H1 (cell line): ENCODE data around the gene RBFOX1. TPM values are rescaled to one million over a fixed set of nuclear protein-coding genes. Genes with fewer than 3 reads are reported as not detected.

Experiments
- CTCF ChIA-PET: fragments of 300-600 bp; sonication (Branson Sonifier 250); formaldehyde crosslinking; loops from one replicate; lab custom pipeline; 2021; ENCODE audit not compliant: partially characterized antibody; lab: Charles Lee
- POLR2A ChIA-PET: fragments of 300-600 bp; sonication (Branson Sonifier 250); formaldehyde crosslinking; loops from one replicate; lab custom pipeline; 2021; ENCODE audit warnings: inconsistent platforms; ENCODE audit not compliant: partially characterized antibody; lab: Charles Lee
- DNase-seq, 2 experiments: peaks; one replicate each; pipeline versions ENCODE4 v3.0.0 to v3.0.0-alpha.2; 2010 to 2022; ENCODE audit warnings: low spot score in 2 of 2, low read depth in 1 of 2, mixed read lengths in 1 of 2
- FAIRE-seq: peaks from 2 replicates; lab custom pipeline; 2011; peaks lifted over from hg19 to GRCh38; lab: Jason Lieb, UNC
- H2AFZ ChIP-seq: 2 replicates; pipeline ENCODE4 v1.8.1; 2012; ENCODE audit warnings: low read length, inconsistent platforms
- H2AK5ac ChIP-seq: 2 replicates; pipeline ENCODE4 v1.6.1; 2013; ENCODE audit warnings: low read depth, low read length
- H2BK120ac ChIP-seq: replicated peaks from 2 replicates; pipeline ENCODE3; 2013; ENCODE audit warnings: low read depth, low read length, inconsistent platforms
- H2BK12ac ChIP-seq: 2 replicates; pipeline ENCODE4 v1.6.1; 2013; ENCODE audit warnings: low read depth, low read length
- H2BK15ac ChIP-seq: 2 replicates; pipeline ENCODE4 v1.6.1; 2013; ENCODE audit warnings: low read length
- H2BK20ac ChIP-seq: 2 replicates; pipeline ENCODE4 v1.6.1; 2013; ENCODE audit warnings: low read length
- H2BK5ac ChIP-seq: 2 replicates; pipeline ENCODE4 v1.6.1; 2013; ENCODE audit warnings: low read depth, low read length
- H3K14ac ChIP-seq: 2 replicates; pipeline ENCODE4 v1.6.1; 2013; ENCODE audit warnings: inconsistent platforms; ENCODE audit not compliant: insufficient read length
- H3K18ac ChIP-seq: 2 replicates; pipeline ENCODE4 v1.6.1; 2013; ENCODE audit warnings: low read length; ENCODE audit errors: extremely low read depth
- H3K23ac ChIP-seq: 2 replicates; pipeline ENCODE4 v1.6.1; 2013; ENCODE audit warnings: inconsistent platforms; ENCODE audit not compliant: insufficient read length
- H3K23me2 ChIP-seq: 2 replicates; pipeline ENCODE4 v1.6.1; 2013; ENCODE audit warnings: low read depth, low read length
- H3K27ac ChIP-seq: 2 replicates; pipeline ENCODE4 v1.6.1; 2011; ENCODE audit warnings: low read depth, low read length, inconsistent platforms
- H3K27me3 ChIP-seq, 4 experiments: replicated peaks in 1 of 4; 1 replicate in 1 of 4; 2 replicates in 3 of 4; pipeline versions ENCODE4 v1.6.1 to v1.8.1; 2011 to 2013; ENCODE audit warnings: low read length in 3 of 4, mild to moderate bottlenecking in 3 of 4, inconsistent platforms in 2 of 4, mixed read lengths in 2 of 4, moderate library complexity in 1 of 4; ENCODE audit not compliant: control insufficient read depth in 3 of 4, insufficient read depth in 3 of 4; ENCODE audit errors: extremely low read depth in 1 of 4
- H3K36me3 ChIP-seq, 4 experiments: 2 replicates each; pipeline versions ENCODE4 v1.6.1 to v1.8.1; 2011 to 2013; ENCODE audit warnings: mild to moderate bottlenecking in 4 of 4, low read length in 3 of 4, moderate library complexity in 2 of 4, control low read depth in 1 of 4, inconsistent platforms in 1 of 4; ENCODE audit not compliant: insufficient read depth in 4 of 4, control insufficient read depth in 2 of 4
- H3K4ac ChIP-seq: replicated peaks from 2 replicates; pipeline ENCODE3; 2013; ENCODE audit warnings: low read length, low read depth, mixed read lengths, inconsistent platforms; ENCODE audit not compliant: insufficient read length
- H3K4me1 ChIP-seq, 4 experiments: replicated peaks in 1 of 4; 1 replicate in 1 of 4; 2 replicates in 3 of 4; pipeline versions ENCODE4 v1.6.1 to v1.8.1; 2011 to 2013; ENCODE audit warnings: low read length in 3 of 4, inconsistent platforms in 2 of 4, mixed read lengths in 1 of 4; ENCODE audit not compliant: insufficient read depth in 4 of 4, control insufficient read depth in 3 of 4
- H3K4me2 ChIP-seq, 2 experiments: 2 replicates each; pipeline versions ENCODE4 v1.6.1 to v1.8.1; 2011 to 2013; ENCODE audit warnings: low read depth in 2 of 2, low read length in 2 of 2, control low read depth in 1 of 2, inconsistent platforms in 1 of 2, mild to moderate bottlenecking in 1 of 2; ENCODE audit not compliant: insufficient read depth in 1 of 2
- H3K4me3 ChIP-seq, 4 experiments: fragments of 200-600, 300-600 bp in 1 of 4; sonication (generic), shearing (Covaris generic), sonication (Bioruptor Twin) in 1 of 4; 2 replicates each; pipeline versions ENCODE4 v1.5.1 to v1.8.1; 2011 to 2016; ENCODE audit warnings: low read length in 4 of 4, low read depth in 3 of 4, control low read depth in 2 of 4, inconsistent platforms in 2 of 4, mild to moderate bottlenecking in 2 of 4, mixed read lengths in 1 of 4, moderate library complexity in 1 of 4; ENCODE audit not compliant: insufficient read depth in 2 of 4; ENCODE audit errors: extremely low read depth in 1 of 4
- H3K56ac ChIP-seq: replicated peaks from 2 replicates; pipeline ENCODE3; 2013; ENCODE audit warnings: low read depth, mild to moderate bottlenecking, mixed read lengths, low read length, inconsistent platforms; ENCODE audit not compliant: insufficient read length
- H3K79me1 ChIP-seq: 2 replicates; pipeline ENCODE4 v1.6.1; 2013; ENCODE audit warnings: low read depth, low read length, control low read depth
- H3K79me2 ChIP-seq, 2 experiments: 2 replicates each; pipeline versions ENCODE4 v1.6.1 to v1.8.1; 2012 to 2013; ENCODE audit warnings: low read length in 2 of 2, mild to moderate bottlenecking in 2 of 2, inconsistent platforms in 1 of 2; ENCODE audit not compliant: insufficient read depth in 2 of 2, control insufficient read depth in 1 of 2
- H3K9ac ChIP-seq, 4 experiments: replicated peaks in 1 of 4; 1 replicate in 1 of 4; 2 replicates in 3 of 4; pipeline versions ENCODE4 v1.6.1 to v1.8.1; 2011 to 2013; ENCODE audit warnings: low read depth in 3 of 4, low read length in 3 of 4, control low read depth in 2 of 4, mild to moderate bottlenecking in 2 of 4, moderate library complexity in 2 of 4, inconsistent platforms in 1 of 4; ENCODE audit errors: extremely low read depth in 1 of 4
- H3K9me3 ChIP-seq, 2 experiments: 2 replicates each; pipeline versions ENCODE4 v1.6.1 to v1.8.1; 2012 to 2013; ENCODE audit warnings: mild to moderate bottlenecking in 2 of 2, moderate library complexity in 2 of 2, control low read depth in 1 of 2, inconsistent platforms in 1 of 2, low read depth in 1 of 2, low read length in 1 of 2, mixed read lengths in 1 of 2; ENCODE audit not compliant: insufficient read depth in 2 of 2
- H4K20me1 ChIP-seq, 2 experiments: replicated peaks in 1 of 2; 2 replicates each; pipeline versions ENCODE3 to v1.8.1; 2011 to 2013; ENCODE audit warnings: inconsistent platforms in 2 of 2, low read length in 2 of 2, mild to moderate bottlenecking in 1 of 2; ENCODE audit not compliant: insufficient read depth in 2 of 2, control insufficient read depth in 1 of 2
- H4K5ac ChIP-seq: 2 replicates; pipeline ENCODE4 v1.6.1; 2013; ENCODE audit warnings: low read length, low read depth, mixed read lengths, inconsistent platforms; ENCODE audit not compliant: insufficient read length
- H4K8ac ChIP-seq: 2 replicates; pipeline ENCODE4 v1.8.0; 2013; ENCODE audit warnings: mild to moderate bottlenecking, moderate library complexity, low read length, inconsistent platforms; ENCODE audit not compliant: insufficient read depth; ENCODE audit errors: extremely low read depth
- H4K91ac ChIP-seq: replicated peaks from 2 replicates; pipeline ENCODE3; 2013; ENCODE audit warnings: low read length, mixed read lengths, inconsistent platforms; ENCODE audit not compliant: insufficient read length
- CBX5 ChIP-seq: fragments of 300-800, 300-1000 bp; sonication (generic); IDR thresholded peaks from 2 replicates; pipeline ENCODE4 v1.7.1; 2016; ENCODE audit warnings: antibody characterized with exemption, low read length, low read depth
- CBX8 ChIP-seq: fragments of 300-800, 300-1000 bp; sonication (generic); IDR thresholded peaks from 2 replicates; pipeline ENCODE4 v1.7.1; 2016; ENCODE audit warnings: low read depth, low read length, borderline replicate concordance
- CEBPB ChIP-seq: IDR thresholded peaks from 2 replicates; pipeline ENCODE4 v1.6.1; 2012; ENCODE audit warnings: low read depth, low read length
- CREB1 ChIP-seq: IDR thresholded peaks from 2 replicates; pipeline ENCODE4 v1.6.1; 2012; ENCODE audit warnings: inconsistent platforms
- CTBP2 ChIP-seq: IDR thresholded peaks from 2 replicates; pipeline ENCODE4 v1.7.0; 2011; ENCODE audit warnings: borderline replicate concordance, mild to moderate bottlenecking, moderate library complexity, mixed read lengths, low read length; ENCODE audit not compliant: insufficient read depth, insufficient read length
- CTCF ChIP-seq, 3 experiments: IDR thresholded peaks; 1 replicate in 2 of 3; 2 replicates in 1 of 3; pipeline versions ENCODE4 v1.5.1 to v1.6.1; 2011; ENCODE audit warnings: low read length in 3 of 3, mild to moderate bottlenecking in 3 of 3, inconsistent platforms in 2 of 3, low read depth in 1 of 3, moderate library complexity in 1 of 3; ENCODE audit not compliant: insufficient read depth in 1 of 3; ENCODE audit errors: control extremely low read depth in 1 of 3
- HDAC2 ChIP-seq, 2 experiments: fragments of 300-600 bp in 1 of 2; sonication (generic) in 1 of 2; IDR thresholded peaks; 2 replicates each; pipeline ENCODE4 v1.6.1; 2011 to 2012; ENCODE audit warnings: low read depth in 2 of 2, low read length in 2 of 2, mild to moderate bottlenecking in 2 of 2, moderate library complexity in 2 of 2, borderline replicate concordance in 1 of 2, inconsistent platforms in 1 of 2
- RFX5 ChIP-seq: IDR thresholded peaks from 2 replicates; pipeline ENCODE4 v1.6.1; 2011; ENCODE audit warnings: low read depth, low read length, improper control_type of control experiment, borderline replicate concordance
- SP2 ChIP-seq: IDR thresholded peaks from 2 replicates; pipeline ENCODE4 v1.6.1; 2012; ENCODE audit warnings: mild to moderate bottlenecking, low read length, inconsistent platforms
- SRF ChIP-seq: IDR thresholded peaks from 2 replicates; pipeline ENCODE4 v1.6.1; 2011; ENCODE audit warnings: mild to moderate bottlenecking, low read depth, low read length, moderate library complexity
- TAF7 ChIP-seq: optimal IDR thresholded peaks from 2 replicates; pipeline ENCODE3; 2011; ENCODE audit warnings: low read depth, mild to moderate bottlenecking, inconsistent platforms, low read length, moderate library complexity, borderline replicate concordance
- TBP ChIP-seq: IDR thresholded peaks from 2 replicates; pipeline ENCODE4 v1.6.1; 2011; ENCODE audit warnings: low read depth, low read length, improper control_type of control experiment
- WGBS, 2 experiments: shearing (Covaris generic) in 1 of 2; methylation state at CpG; one replicate each; pipeline versions ENCODE4 v1.1.6 to v1.1.7; 2013 to 2015; ENCODE audit warnings: low lambda C conversion rate in 2 of 2, mixed read lengths in 2 of 2, inconsistent platforms in 1 of 2, low coverage in 1 of 2, missing lambda C conversion rate in 1 of 2; ENCODE audit not compliant: insufficient replicate concordance in 2 of 2, insufficient coverage in 1 of 2, insufficient read length in 1 of 2; ENCODE audit errors: extremely low coverage in 1 of 2, missing lambda C conversion rate in 1 of 2; 5-methylcytosine and 5-hydroxymethylcytosine counted together
- polyA plus RNA-seq, 7 experiments: library from polyadenylated mRNA; depleted of rRNA in 3 of 7; stranded (reverse) in 5 of 7; unstranded in 2 of 7; fragments of >200 nt in 5 of 7; fragments of 200-250 nt in 2 of 7; gene quantifications; 1 replicate in 5 of 7; 2 replicates in 1 of 7; 4 replicates in 1 of 7; pipeline versions ENCODE4 v1.2.1 to v1.2.3, GENCODE V29; 2011 to 2013; ENCODE audit warnings: missing spikeins in 2 of 7, mixed read lengths in 2 of 7
- total RNA-seq: library from RNA; stranded (reverse); fragmentation: NEBNext Ultra II Directional; extraction: Animal tissue kit (Norgen Biotek cat#: 25700); gene quantifications from 2 replicates; pipeline ENCODE4 v1.2.1, GENCODE V29; 2021

RBFOX1 gene
- total and polyA plus RNA-seq, 2 of the 8 experiments (the other 6 are each of a cell fraction or from before 2014, with no cell fraction given), result 1.7 to 2.8 TPM

GRCh38 chr16:7503666-7504065, 171.0 kb downstream of the RBFOX1 start:
- H3K56ac ChIP-seq, result no peak overlapping the region
- H4K20me1 ChIP-seq, result no peaks in the 10 kb centered on the region
- no peak overlapping the region for H3K4ac ChIP-seq
- WGBS, 2 experiments, result 95% methylated on average over 3 of the region's 3 CpGs; no CpG with 5 or more reads in 1 of the 2 experiments
- H2BK120ac ChIP-seq, result no peak overlapping the region
- H3K27ac ChIP-seq, result no peak overlapping the region
- DNase-seq (no peak), FAIRE-seq (no peak)
- no peak overlapping the region for H3K23ac ChIP-seq
- no peak overlapping the region for H4K91ac ChIP-seq
- H2BK20ac ChIP-seq, result no peak overlapping the region
- H2BK12ac ChIP-seq, result no peak overlapping the region
- H3K14ac ChIP-seq, result no peak overlapping the region
- H3K9ac ChIP-seq, result no peak overlapping the region
- no peak overlapping the region for H4K5ac ChIP-seq
- H3K79me2 ChIP-seq, result no peaks in the 10 kb centered on the region
- no peaks in the 10 kb centered on the region; a peak in 1 of 7 replicates for H3K4me1 ChIP-seq
- H3K79me1 ChIP-seq, result no peaks in the 10 kb centered on the region
- no peak overlapping the region for H4K8ac ChIP-seq
- ChIA-PET CTCF (no interaction called here), POLR2A (no interaction called here)
- H2AK5ac ChIP-seq, result no peak overlapping the region
- H2BK15ac ChIP-seq, result no peak overlapping the region
- no peak overlapping the region for H3K4me2 ChIP-seq
- no peak overlapping the region for H3K4me3 ChIP-seq
- no peak overlapping the region for H2BK5ac ChIP-seq
- no peaks in the 10 kb centered on the region for H3K9me3 ChIP-seq
- no peaks in the 10 kb centered on the region for H3K27me3 ChIP-seq
- H3K18ac ChIP-seq, result no peak overlapping the region
- H3K36me3 ChIP-seq, result no peaks in the 10 kb centered on the region
- no peak for TF ChIP-seq RFX5
- no peak for TF ChIP-seq CBX5
- no peak for TF ChIP-seq SP2
- TF ChIP-seq CTCF (IDR thresholded peaks at IDR 0.05; ENCODE audit: control extremely low read depth in 1 of 3, insufficient read depth in 1 of 3, low read depth in 1 of 3, low read length in 3 of 3), result no peak
- TF ChIP-seq TBP, result no peak
- TF ChIP-seq CREB1, result no peak
- TF ChIP-seq SRF, result no peak
- TF ChIP-seq CEBPB, result no peak
- TF ChIP-seq CTBP2, result no peak
- TF ChIP-seq TAF7, result no peak
- TF ChIP-seq HDAC2 (IDR thresholded peaks at IDR 0.05; ENCODE audit: borderline replicate concordance in 1 of 2, low read depth in 2 of 2, low read length in 2 of 2), result no peak
- no peak for TF ChIP-seq CBX8
- H3K23me2 ChIP-seq, result no peaks in the 10 kb centered on the region
- H2AFZ ChIP-seq, result no peak overlapping the region
